Common myeloid progenitor, CD34-positive (primary cell): ENCODE results near the gene AUTS2.

Experiments
- CTCF ChIA-PET: fragments of 350-600 bp; sonication (Branson Sonifier 250); formaldehyde crosslinking; loops from one replicate; lab custom pipeline; 2021; ENCODE audit warnings: antibody characterized with exemption; lab: Charles Lee
- POLR2A ChIA-PET: fragments of 350-600 bp; sonication (Branson Sonifier 250); formaldehyde crosslinking; loops from one replicate; lab custom pipeline; 2021; ENCODE audit warnings: antibody characterized with exemption; lab: Charles Lee
- DNase-seq, 3 donors: peaks; one replicate each; pipeline versions ENCODE4 v3.0.0 to v3.0.0-alpha.2; 2013
- H3K27ac ChIP-seq, 2 experiments: 1 replicate in 1 of 2; 2 replicates in 1 of 2; pipeline ENCODE4 v1.7.0; 2013; ENCODE audit warnings: inconsistent platforms in 2 of 2, low read length in 2 of 2, mild to moderate bottlenecking in 2 of 2, low read depth in 1 of 2, moderate library complexity in 1 of 2; ENCODE audit not compliant: severe bottlenecking in 2 of 2, insufficient read depth in 1 of 2, poor library complexity in 1 of 2
- H3K27me3 ChIP-seq, 5 experiments: replicated peaks in 2 of 5; 1 replicate in 3 of 5; 2 replicates in 2 of 5; pipeline versions ENCODE4 v1.6.1 to v1.7.0; 2013; ENCODE audit warnings: low read length in 4 of 5, mild to moderate bottlenecking in 2 of 5, moderate library complexity in 2 of 5, inconsistent platforms in 1 of 5; ENCODE audit not compliant: insufficient read depth in 5 of 5, control insufficient read depth in 4 of 5
- H3K36me3 ChIP-seq, 4 experiments: 1 replicate in 2 of 4; 2 replicates in 2 of 4; pipeline versions ENCODE4 v1.6.1 to v1.7.0; 2013; ENCODE audit warnings: low read length in 3 of 4, control low read depth in 1 of 4, mild to moderate bottlenecking in 1 of 4; ENCODE audit not compliant: control insufficient read depth in 4 of 4, insufficient read depth in 4 of 4
- H3K4me1 ChIP-seq, 4 experiments: 1 replicate in 3 of 4; 2 replicates in 1 of 4; pipeline versions ENCODE4 v1.6.1 to v1.7.1; 2013; ENCODE audit warnings: low read length in 3 of 4, mild to moderate bottlenecking in 3 of 4, control low read depth in 1 of 4, inconsistent platforms in 1 of 4, moderate library complexity in 1 of 4; ENCODE audit not compliant: control insufficient read depth in 4 of 4, insufficient read depth in 4 of 4; ENCODE audit errors: control extremely low read depth in 1 of 4
- H3K4me3 ChIP-seq, 7 experiments: 1 replicate in 4 of 7; 2 replicates in 3 of 7; pipeline versions ENCODE4 v1.5.1 to v1.7.0; 2013; ENCODE audit warnings: mild to moderate bottlenecking in 7 of 7, low read length in 6 of 7, moderate library complexity in 6 of 7, inconsistent platforms in 2 of 7, low read depth in 2 of 7, control low read depth in 1 of 7; ENCODE audit not compliant: insufficient read depth in 4 of 7, control insufficient read depth in 1 of 7; ENCODE audit errors: extremely low read depth in 1 of 7
- H3K9me3 ChIP-seq, 5 experiments: 1 replicate in 4 of 5; 2 replicates in 1 of 5; pipeline versions ENCODE4 v1.6.1 to v1.7.1; 2013; ENCODE audit warnings: low read length in 4 of 5, mild to moderate bottlenecking in 2 of 5, inconsistent platforms in 1 of 5, low read depth in 1 of 5, moderate library complexity in 1 of 5; ENCODE audit not compliant: control insufficient read depth in 4 of 5, insufficient read depth in 2 of 5; ENCODE audit errors: control extremely low read depth in 1 of 5
- WGBS: methylation state at CpG from one replicate; pipeline ENCODE4 v1.1.5; 2013; ENCODE audit not compliant: insufficient coverage; 5-methylcytosine and 5-hydroxymethylcytosine counted together

The AUTS2 gene

DNA sequence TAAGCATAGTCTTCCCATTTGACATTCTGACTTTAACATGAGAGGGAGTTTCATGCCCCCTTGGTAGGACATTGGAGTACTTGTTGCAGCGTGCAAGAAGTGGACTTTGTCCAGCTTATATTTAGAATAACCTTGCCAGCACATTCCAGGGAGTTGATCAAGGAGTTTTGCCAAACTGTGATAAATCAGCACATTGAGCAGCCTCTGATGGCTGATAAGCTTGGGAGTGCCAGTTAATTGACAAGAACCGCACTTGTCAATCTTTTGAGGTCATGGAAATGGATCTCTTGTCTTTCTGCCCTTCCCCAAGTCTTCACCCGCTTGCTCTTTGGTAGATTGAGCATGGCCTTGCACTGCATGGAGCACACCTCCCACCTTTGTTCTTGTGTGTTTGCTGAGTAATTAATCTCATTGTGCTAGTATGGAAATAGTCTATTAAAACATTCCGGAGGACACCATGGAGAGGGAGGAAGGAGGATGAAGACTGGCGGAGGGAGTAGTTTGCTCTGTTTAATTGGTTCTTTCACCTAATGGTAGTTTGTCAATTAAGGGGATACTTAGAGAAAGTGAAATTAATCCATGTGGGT is 865.2 kb downstream of the AUTS2 start:
- WGBS: 100% methylated on average over 3 of the region's 5 CpGs
- DNase-seq: no peak
- Histone ChIP-seq H3K4me1 (no peaks in the 10 kb centered on the region), H3K27me3 (no peaks in the 10 kb centered on the region), H3K36me3 (no peaks in the 10 kb centered on the region), H3K9me3 (no peaks in the 10 kb centered on the region), H3K4me3 (no peak overlapping the region), H3K27ac (no peak overlapping the region)
- CTCF ChIA-PET: no interaction called here
- POLR2A ChIA-PET: no interaction called here

DNA sequence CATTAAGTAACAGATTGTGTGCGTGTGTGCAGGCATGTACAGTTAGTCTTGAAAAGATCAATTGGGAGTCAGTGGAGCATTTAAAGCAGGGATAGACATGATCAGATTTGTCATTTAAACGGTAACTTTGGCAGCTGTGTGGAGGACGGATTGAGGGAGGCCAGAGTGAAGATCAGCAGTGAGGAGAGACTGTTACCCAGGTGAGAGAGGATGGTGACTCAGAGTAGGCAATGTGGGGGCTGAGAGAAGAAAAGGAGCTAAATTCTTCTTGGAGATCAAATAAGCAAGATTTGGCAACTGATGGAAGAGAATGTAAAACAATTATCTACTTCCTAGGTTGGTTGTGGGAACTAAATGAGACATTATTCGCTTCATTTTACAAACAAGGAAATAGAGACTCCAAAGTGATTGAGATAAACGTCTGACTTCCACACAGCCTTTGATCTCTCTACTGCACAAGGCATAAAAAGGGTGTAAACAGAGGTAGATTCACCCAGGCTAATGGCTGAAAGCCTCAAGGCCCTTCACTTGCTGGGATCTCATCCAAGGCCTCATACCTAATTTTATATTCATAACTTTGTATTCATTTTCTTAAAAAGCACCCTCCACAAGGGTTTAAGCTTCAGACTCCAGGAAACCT is 868.6 kb downstream of the AUTS2 start:
- no peaks in the 10 kb centered on the region for H3K36me3 ChIP-seq
- WGBS: 96% methylated on average over 4 of the region's 5 CpGs
- ChIA-PET POLR2A (no interaction called here), CTCF (no interaction called here)
- no peak for DNase-seq
- no peaks in the 10 kb centered on the region for H3K9me3 ChIP-seq
- H3K27me3 ChIP-seq: no peaks in the 10 kb centered on the region
- H3K4me3 ChIP-seq: no peak overlapping the region
- H3K27ac ChIP-seq: no peak overlapping the region
- no peaks in the 10 kb centered on the region for H3K4me1 ChIP-seq

DNA sequence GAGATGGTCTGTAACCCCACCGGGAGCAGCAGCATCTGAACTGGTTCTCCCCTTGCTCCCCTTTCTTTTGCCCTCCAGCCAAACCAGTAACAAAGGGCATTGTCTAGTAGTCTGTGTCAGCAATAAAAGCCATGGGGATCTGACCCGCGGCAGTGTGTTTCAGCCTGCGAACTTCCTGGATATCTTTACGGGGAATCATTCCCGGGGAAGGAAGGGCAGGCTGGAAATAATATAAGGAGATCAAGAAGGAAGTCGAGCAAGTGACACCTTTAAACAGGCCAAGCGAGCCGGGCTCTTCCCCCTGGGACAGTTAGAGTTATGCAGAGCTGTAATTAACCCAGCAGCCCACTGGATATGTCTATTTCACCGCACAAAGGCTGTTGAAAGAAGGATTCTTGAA is 872.5 kb downstream of the AUTS2 start:
- ChIA-PET POLR2A (no interaction called here), CTCF (no interaction called here)
- WGBS: 83% methylated on average over 8 of the region's 10 CpGs
- Histone ChIP-seq H3K9me3 (no peaks in the 10 kb centered on the region), H3K27ac (no peak overlapping the region), H3K27me3 (no peaks in the 10 kb centered on the region), H3K4me3 (no peak overlapping the region), H3K4me1 (no peaks in the 10 kb centered on the region), H3K36me3 (no peaks in the 10 kb centered on the region)
- DNase-seq: no peak

DNA sequence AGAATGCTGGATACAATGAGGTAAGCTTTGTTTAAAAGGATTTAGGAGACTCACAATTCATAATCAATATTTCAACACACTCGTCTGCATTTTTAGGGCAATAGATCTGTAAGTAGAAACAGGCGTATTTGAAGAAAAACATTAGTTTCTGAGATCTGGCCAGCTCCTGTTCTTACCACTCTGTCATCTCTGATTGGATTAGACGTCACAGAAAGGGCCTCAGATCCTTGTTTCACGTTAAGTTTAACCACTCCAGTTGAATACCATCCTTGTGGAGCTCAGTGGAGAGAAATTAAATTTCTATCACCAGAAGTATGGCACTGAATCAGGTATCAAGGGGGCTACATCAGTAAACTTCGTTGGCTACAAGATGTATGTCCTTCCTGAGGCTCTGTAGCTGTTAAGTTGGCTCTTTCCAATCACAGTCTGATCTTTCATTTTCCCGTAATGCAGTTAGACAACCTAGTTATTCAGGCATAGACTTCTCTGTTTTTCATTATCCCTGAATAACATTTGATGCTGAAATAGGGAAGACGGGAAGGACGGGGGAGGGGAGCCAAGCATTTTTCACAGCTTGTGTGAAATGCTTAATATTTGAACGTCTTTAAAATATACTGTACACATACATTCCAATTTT is 874.4 kb downstream of the AUTS2 start:
- Histone ChIP-seq H3K27ac (no peak overlapping the region), H3K36me3 (no peaks in the 10 kb centered on the region), H3K4me3 (no peak overlapping the region), H3K27me3 (no peaks in the 10 kb centered on the region), H3K9me3 (no peaks in the 10 kb centered on the region), H3K4me1 (no peaks in the 10 kb centered on the region)
- 100% methylated on average over 5 of the region's 9 CpGs for WGBS
- DNase-seq: no peak
- ChIA-PET POLR2A (no interaction called here), CTCF (no interaction called here)

DNA sequence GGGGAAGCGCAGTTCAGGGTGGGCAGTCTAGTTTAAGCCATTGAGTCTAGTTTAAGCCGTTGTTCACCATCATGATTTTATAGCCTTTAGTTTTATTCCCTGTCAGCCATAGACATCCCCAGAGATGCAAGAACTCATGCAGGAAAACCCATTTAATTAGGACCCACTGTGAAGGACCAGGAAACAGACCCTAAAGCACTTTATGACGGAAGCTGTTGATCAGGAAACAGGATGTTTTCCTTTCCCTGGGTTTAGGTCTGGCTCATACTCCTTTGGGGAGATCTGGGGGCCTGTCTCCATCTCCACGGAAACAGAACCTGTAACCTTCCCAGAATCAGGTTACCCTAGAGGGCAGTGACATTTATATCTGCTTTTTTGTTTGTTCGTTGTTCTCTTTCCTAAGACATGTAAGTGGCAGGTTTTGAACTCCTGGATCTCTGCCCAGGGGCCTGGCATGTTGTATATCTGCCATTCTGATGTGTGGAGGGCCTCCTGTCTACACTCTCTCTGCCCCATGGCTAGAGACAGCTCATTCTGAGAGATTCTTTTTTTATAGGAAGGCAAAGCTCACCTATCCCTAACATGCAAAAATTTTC is 876.5 kb downstream of the AUTS2 start:
- ChIA-PET CTCF (no interaction called here), POLR2A (no interaction called here)
- Histone ChIP-seq H3K4me3 (no peak overlapping the region), H3K27ac (no peak overlapping the region), H3K36me3 (no peaks in the 10 kb centered on the region), H3K27me3 (no peaks in the 10 kb centered on the region), H3K4me1 (no peaks in the 10 kb centered on the region), H3K9me3 (no peaks in the 10 kb centered on the region)
- WGBS: 93% methylated on average over 5 of the region's 5 CpGs
- DNase-seq: no peak

DNA sequence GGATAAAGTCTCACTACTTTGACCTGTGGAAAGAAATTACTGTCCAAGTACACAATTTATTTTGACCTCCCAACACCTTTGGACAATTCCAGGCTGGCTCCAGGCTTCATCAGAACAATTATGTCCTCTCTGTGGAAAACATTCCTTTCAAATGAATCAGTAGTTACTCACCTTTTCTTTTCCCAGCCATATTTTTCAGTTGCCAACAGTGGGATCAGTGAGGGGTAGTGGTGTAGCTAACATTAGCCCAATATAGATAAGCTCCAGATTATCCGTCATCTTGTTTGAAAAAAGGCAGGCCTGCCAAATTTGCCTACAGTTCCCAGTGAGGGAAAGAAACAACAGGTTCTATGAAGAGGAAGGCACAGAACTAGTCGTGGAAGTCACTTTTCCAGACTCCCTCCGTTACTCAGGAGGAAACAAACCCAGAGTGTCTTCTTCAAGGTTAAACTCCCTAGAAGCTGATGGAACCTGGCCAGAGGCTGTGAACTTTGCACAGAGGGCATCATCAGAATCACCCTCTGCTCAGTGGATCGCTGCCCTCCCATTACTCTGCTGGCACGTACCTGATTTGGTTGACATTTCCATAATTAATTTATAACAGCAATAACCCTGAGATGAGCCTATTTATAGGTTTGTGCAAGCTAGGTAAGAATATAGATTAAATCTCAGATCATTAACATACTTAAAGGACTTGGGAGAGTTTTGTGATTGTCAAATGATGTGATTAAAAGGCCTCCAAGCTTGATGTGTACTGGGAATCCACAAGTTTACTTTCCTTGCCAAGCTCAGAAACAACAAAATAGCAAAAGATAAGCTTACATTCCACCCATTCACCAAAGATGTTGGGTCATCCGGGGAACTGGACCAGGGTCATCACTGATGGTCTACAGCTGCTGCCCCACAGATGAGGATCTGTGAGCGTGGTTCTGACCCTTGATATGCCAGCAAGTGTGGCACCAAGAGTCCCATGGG is 879.0 kb downstream of the AUTS2 start:
- DNase-seq: no peak
- no peaks in the 10 kb centered on the region for H3K36me3 ChIP-seq
- CTCF ChIA-PET: no interaction called here
- H3K9me3 ChIP-seq: peaks cover 0 to under 1% (median 0%) of the 10 kb centered on the region in 5 experiments
- H3K27me3 ChIP-seq: no peaks in the 10 kb centered on the region
- POLR2A ChIA-PET: no interaction called here
- H3K27ac ChIP-seq: no peak overlapping the region
- H3K4me1 ChIP-seq: no peaks in the 10 kb centered on the region
- H3K4me3 ChIP-seq: no peak overlapping the region
- 95% methylated on average over 5 of the region's 7 CpGs for WGBS
